GM21381 (cell line): ENCODE measurements around the gene CBR3.

Experiments
- ATAC-seq: cut with Tn5 transposase; IDR thresholded peaks from one replicate; pipeline ENCODE4 v1.9.1; 2021; ENCODE audit warnings: mild to moderate bottlenecking, moderate library complexity; ENCODE audit not compliant: unreplicated experiment

CBR3 gene

DNA sequence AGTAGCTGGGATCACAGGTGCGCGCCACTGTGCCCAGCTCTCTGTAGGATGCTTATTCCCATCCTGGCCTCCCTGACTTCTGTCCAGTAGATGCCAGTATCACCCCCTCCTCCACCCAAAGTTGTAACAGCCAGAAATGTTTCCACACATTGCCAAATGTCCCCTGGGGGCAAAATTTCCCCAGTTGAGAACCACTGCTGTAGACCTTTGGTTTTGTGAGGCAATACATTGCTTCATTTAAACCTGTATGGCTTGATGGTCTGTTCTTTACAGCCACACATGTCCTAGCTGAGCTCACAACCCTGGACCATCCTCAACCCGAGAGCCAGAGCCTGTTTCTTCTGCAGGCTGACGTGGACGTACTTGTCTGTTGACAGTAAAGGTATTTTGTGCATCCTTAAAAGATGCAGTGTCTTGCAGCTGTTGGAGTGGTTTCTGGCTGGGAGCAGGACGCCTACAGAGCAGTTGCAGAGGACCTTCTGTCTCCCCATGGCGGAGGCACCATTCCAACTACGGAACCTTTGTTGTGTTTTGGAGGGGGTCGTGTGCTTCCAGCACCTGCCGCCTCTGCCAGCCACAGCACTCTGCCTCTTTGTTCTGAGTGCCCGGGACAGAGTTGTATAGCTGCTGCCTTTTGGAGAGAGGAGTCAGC lies 48.4 kb downstream of the CBR3 start:
- ATAC-seq = no peak

GRCh38 chr21:36184545-36184944 lies 49.7 kb downstream of the CBR3 start:
- ATAC-seq = no peak

- ATAC-seq = no peak
Observed at GRCh38 chr21:36185523-36185922, 50.6 kb downstream of the CBR3 start.

- no peak for ATAC-seq
Observed at GRCh38 chr21:36186081-36186480, 51.2 kb downstream of the CBR3 start.

DNA sequence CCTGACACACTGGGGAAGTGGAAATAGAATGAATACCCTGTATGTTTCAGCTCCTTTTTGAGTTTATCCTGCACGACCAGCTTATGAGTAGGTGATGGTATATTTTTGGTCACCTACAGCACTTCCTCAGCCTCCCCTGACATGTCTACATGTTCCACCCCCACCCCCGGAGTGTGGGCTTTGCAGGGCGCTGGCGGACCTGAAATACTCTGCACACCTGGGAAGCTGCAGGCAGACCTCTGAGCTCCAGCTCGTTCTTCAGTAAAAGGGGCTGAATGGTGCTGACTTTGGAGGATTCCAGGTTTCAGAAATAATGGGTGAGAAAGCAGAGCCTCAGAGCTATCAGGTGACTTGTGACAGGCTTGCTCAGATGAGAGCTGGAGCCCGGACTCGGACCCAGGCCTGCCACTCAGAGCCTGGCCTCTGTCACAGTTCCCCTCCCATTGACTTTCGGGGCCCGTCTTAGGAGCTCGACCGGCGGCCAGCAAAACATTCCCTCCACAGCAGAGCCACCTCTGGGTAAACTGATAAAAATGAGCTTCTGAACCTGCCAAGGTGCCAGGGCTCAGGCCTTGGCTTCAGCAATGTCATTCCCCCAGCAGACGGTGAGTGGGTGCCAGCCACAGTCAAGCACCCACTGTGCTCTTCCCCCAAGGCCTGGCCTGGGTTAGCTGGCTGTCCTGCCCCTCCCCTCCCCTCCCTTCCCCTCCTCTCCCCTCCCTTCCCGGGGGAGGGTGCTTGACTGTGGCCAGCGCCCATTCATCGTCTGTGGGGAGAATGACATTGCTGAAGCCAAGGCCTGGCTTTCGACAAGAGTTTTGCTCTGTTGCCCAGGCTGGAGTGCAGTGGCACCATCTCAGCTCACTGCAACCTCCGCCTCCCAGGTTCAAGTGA lies 51.9 kb downstream of the CBR3 start:
- ATAC-seq = no peak

GRCh38 chr21:36188081-36188681 lies 53.3 kb downstream of the CBR3 start:
- ATAC-seq = no peak

GRCh38 chr21:36188937-36189336 lies 54.1 kb downstream of the CBR3 start:
- ATAC-seq = no peak

- ATAC-seq = no peak
Observed at GRCh38 chr21:36190736-36191135, 55.9 kb downstream of the CBR3 start.

DNA sequence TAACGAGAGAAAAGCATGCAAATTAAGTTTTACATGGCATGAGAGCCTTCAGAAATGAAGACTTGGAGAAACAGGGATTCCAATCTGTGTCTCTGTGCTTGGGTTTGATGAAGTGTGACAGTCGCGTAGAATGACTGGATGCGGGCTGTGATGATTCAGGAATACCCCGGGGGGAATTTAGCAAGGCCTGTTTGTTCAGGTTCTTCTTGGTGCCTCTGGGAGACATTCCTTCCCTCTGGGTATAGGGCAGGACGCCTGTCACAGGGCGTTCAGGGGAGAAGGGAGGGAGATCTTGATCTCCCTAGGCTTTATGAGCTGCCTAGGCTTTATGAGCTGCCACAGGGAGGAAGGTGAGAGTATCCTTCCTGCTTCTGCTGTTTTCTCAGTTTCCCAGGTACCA lies 58.3 kb downstream of the CBR3 start:
- ATAC-seq = no peak

- no peak for ATAC-seq
Observed at GRCh38 chr21:36194024-36194423, 59.1 kb downstream of the CBR3 start.

DNA sequence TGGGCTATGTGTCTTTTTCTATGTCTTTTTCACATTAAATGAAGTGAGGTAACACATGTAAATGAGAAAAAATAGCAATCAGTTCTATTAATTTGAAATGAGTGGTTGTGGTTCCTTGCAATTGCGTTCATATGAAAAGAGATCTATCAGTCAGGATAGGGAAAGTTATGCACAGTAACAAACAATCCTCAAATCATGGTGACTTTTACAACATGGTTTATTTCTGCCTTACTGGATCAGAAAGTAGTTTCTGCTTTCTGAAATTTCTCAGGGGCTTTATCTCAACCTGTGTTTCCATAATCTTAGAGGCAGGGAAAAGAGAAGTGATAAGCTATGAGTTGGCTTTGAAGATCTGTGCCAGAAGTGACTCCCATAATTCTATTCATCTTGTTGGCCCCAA lies 60.7 kb downstream of the CBR3 start:
- ATAC-seq = no peak
